GM19463 (cell line): Measurements from ENCODE around the gene HDAC11.
"Not testable (repeated sequence)": the region's sequence is repeated elsewhere in the genome, so short reads cannot be mapped to it uniquely, and the experiment has no call there.

ENCODE experiments used
- ATAC-seq: cut with Tn5 transposase; IDR thresholded peaks from one replicate; pipeline ENCODE4 v1.9.1; 2021; ENCODE audit warnings: mild to moderate bottlenecking, moderate library complexity; ENCODE audit not compliant: unreplicated experiment

HDAC11 gene

GRCh38 chr3:13466781-13467180, 13.3 kb upstream of the HDAC11 start:
- no peak for ATAC-seq

GRCh38 chr3:13470894-13471574, 9.1 kb upstream of the HDAC11 start:
- no peak for ATAC-seq

- no peak for ATAC-seq
Observed at GRCh38 chr3:13472286-13472685, 7.8 kb upstream of the HDAC11 start.

GRCh38 chr3:13473020-13473419, 7.1 kb upstream of the HDAC11 start:
- ATAC-seq: no peak

- no peak for ATAC-seq
Observed at GRCh38 chr3:13474021-13474420, 6.1 kb upstream of the HDAC11 start.

GRCh38 chr3:13474776-13475303, 5.3 kb upstream of the HDAC11 start:
- no peak for ATAC-seq

- ATAC-seq: no peak
Observed at GRCh38 chr3:13475871-13476590, 4.1 kb upstream of the HDAC11 start.

GRCh38 chr3:13477943-13478342, 2.2 kb upstream of the HDAC11 start:
- ATAC-seq: no peak

- peak; percentile 1 for ATAC-seq
Observed at GRCh38 chr3:13479332-13479581, 849 bp upstream of the HDAC11 start.

GRCh38 chr3:13480340-13481318, 523 bp downstream of the HDAC11 start:
- ATAC-seq: no peak

- ATAC-seq: no peak
Observed at GRCh38 chr3:13482106-13482690, 2.1 kb downstream of the HDAC11 start.

GRCh38 chr3:13483286-13483685, 3.2 kb downstream of the HDAC11 start:
- no peak for ATAC-seq

GRCh38 chr3:13483988-13484695, 4.0 kb downstream of the HDAC11 start:
- ATAC-seq: no peak

- ATAC-seq: no peak
Observed at GRCh38 chr3:13484851-13485590, 4.9 kb downstream of the HDAC11 start.

GRCh38 chr3:13485630-13486562, 5.8 kb downstream of the HDAC11 start:
- not testable (repeated sequence) for ATAC-seq

- no peak for ATAC-seq
Observed at GRCh38 chr3:13487403-13487802, 7.3 kb downstream of the HDAC11 start.

GRCh38 chr3:13491206-13491974, 11.3 kb downstream of the HDAC11 start:
- no peak for ATAC-seq

- ATAC-seq: no peak
Observed at GRCh38 chr3:13492048-13492447, 11.9 kb downstream of the HDAC11 start.
